ENCODE results near the gene PEX11G. TPM values are rescaled to one million over a fixed set of nuclear protein-coding genes. Genes with fewer than 3 reads are reported as not detected.

Gene PEX11G
- total and polyA plus RNA-seq, 4 experiments from 2014 or later: 0.64 to 1.7 (median 0.68) TPM

DNA sequence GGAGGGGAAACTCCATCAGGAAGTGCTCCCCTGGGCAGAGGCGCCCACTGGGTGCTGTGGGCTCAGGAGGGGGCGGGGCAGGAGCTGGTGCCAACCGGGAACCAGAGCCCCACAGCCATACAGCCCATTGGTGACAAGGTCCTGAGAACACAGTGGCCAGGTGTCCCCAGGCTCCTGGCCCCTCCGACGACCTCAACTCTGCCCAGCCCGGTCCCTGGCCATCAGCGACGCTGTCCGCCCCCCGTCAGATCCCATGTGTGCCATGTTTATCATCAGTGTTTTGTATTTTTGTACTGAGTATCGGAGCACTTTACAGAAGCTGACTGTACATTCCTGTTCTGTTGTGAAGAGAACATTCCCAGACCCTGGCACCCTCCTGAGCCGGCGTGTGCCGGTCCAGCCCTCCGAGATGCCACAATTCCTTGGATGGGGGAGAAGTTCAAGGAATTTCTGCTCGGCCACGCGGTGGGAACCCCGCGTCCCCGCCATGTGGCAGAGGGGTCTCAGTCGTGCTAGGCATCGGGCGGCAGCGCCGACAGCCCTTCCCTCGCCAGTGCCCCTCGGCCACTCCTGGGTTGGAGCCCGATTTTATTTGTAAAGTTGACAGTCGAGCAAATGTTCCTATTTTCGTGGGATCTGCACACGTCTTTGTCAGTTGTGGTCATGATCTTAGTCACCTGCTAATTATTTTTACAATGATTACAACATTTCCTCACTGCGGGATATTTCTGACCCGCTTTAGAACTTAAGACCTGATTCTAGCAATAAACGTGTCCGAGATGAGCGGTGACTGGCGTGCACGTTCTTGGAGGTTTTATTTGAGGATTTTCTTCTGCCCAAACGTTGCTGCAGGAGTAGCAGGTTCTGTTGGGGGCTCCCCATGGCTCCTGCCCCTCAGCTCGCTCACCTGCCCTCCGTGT, 16.9 kb downstream of the PEX11G start:
- Mint-ChIP-seq H3K9me3 (peaks cover 0 to 2% (median 0%) of the 10 kb centered on the region in 8 donors), H3K4me1 (peaks cover 0 to 4% (median under 1%) of the 10 kb centered on the region in 4 donors), H3K27ac (no peak overlapping the region), H3K4me3 (no peak overlapping the region), H3K27me3 (no peaks in the 10 kb centered on the region), H3K36me3 (peaks cover 14% of the 10 kb centered on the region in 2 donors)
- no peaks in the 10 kb centered on the region for H3K27me3 ChIP-seq (ENCODE audit: insufficient read depth, low read length)
- H3K9me3 ChIP-seq (ENCODE audit: control insufficient read depth in 1 of 2, low read length in 2 of 2): no peaks in the 10 kb centered on the region
- POLR2A ChIA-PET (ENCODE audit: partially characterized antibody): interaction anchor here (0.9 kb wide), 1 partner anchor 50 kb away, joined by 3 read pairs; the partner anchor contains the start of gene MCOLN1
- no peaks in the 10 kb centered on the region for H3K4me1 ChIP-seq (ENCODE audit: insufficient read depth, low read length)
- intact Hi-C loops (cut with micrococcal nuclease): no loop called here
- H3K4me3 ChIP-seq (ENCODE audit: low read length in 2 of 2): no peak overlapping the region
- CTCF ChIA-PET (ENCODE audit: partially characterized antibody): no interaction called here
- peaks cover 50% of the 10 kb centered on the region for H3K36me3 ChIP-seq (ENCODE audit: insufficient read depth, low read length)
- DNase-seq: no peak
- H3K27ac ChIP-seq (ENCODE audit: low read depth, low read length): no peak overlapping the region

DNA sequence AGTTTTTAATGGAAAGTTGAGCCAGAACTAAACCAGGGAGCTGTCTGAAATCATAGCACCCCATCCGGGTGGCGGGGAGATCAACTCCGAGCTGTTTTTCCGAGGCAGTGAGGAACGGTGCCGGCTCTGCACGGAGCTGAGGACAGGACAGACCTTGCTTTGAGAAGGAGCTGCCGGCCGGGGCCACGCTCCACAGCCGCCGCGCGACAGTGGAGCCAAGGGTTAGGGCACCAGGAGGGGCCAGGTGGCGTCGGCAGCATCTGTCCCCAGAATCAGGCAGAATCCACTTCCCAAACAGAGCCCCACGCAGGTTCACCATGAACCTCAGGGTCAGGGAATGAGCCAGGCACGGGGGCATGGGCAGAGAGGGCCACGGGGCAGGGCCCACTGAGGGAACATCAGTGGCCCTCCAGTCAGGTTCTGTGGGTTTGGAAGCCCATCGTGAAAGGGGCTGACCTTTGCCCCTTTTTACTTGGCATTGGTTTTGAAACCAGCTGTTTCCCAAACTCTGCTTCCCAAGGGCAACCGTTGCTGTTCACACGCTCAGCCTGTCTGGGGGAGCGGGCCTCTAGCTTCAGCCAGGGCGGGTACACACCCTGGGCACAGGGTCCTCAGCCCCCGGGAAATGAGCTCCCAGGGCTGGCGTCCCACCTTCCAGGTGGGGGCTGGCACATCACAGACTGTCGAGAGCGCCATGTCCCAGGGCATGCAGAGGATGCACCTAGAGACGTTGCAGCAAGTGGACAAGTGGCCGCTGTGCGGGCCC, 18.1 kb downstream of the PEX11G start:
- H3K4me1 Mint-ChIP-seq: peaks cover 0 to 4% (median under 1%) of the 10 kb centered on the region in 4 donors
- H3K4me3 Mint-ChIP-seq: no peak overlapping the region
- POLR2A ChIA-PET (ENCODE audit: partially characterized antibody): interaction anchor here (0.9 kb wide), 1 partner anchor 52 kb away, joined by 3 read pairs; the partner anchor contains the start of gene MCOLN1
- CTCF ChIA-PET (ENCODE audit: partially characterized antibody): no interaction called here
- peaks cover 54% of the 10 kb centered on the region for H3K36me3 ChIP-seq (ENCODE audit: insufficient read depth, low read length)
- H3K27me3 Mint-ChIP-seq: no peaks in the 10 kb centered on the region
- H3K4me3 ChIP-seq (ENCODE audit: low read length in 2 of 2): no peak overlapping the region
- no peaks in the 10 kb centered on the region for H3K27me3 ChIP-seq (ENCODE audit: insufficient read depth, low read length)
- intact Hi-C loops (cut with micrococcal nuclease): no loop called here
- peaks cover 14% of the 10 kb centered on the region in 2 donors for H3K36me3 Mint-ChIP-seq
- no peak for DNase-seq
- peak overlapping the region in 1 of 7 donors; percentile 42 for H3K27ac Mint-ChIP-seq
- no peak overlapping the region for H3K27ac ChIP-seq (ENCODE audit: low read depth, low read length)
- no peaks in the 10 kb centered on the region for H3K9me3 ChIP-seq (ENCODE audit: control insufficient read depth in 1 of 2, low read length in 2 of 2)
- no peaks in the 10 kb centered on the region for H3K4me1 ChIP-seq (ENCODE audit: insufficient read depth, low read length)
- peaks cover 0 to 2% (median 0%) of the 10 kb centered on the region in 8 donors for H3K9me3 Mint-ChIP-seq

DNA sequence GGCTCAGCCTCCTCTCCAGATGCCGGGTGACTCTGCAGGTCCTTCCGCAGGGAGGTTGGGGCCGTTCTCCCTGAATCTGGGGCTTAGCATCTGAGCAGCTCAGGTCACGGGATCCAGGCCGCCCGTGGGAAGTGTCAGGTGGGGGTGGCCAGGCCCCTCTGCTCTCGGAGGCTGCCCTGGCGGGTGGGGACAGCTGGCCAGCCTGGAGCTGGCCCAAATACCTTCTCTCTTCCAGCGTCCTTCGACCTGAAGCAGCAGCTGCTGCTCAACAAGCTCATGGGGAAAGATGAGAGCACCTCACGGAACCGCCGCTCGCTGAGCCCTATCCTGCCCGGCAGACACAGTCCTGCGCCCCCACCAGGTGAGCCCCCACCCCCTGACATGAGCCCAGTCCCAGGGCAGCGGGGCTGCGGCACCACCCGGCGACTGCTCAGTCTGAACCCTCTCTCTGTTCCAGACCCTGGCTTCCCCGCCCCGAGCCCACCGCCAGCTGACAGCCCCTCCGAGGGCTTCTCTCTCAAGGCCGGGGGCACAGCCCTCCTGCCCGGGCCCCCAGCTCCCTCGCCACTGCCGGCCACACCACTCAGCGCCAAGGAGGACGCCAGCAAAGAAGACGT, 19.1 kb downstream of the PEX11G start:
- intact Hi-C loops (cut with micrococcal nuclease): no loop called here
- Histone ChIP-seq H3K9me3 (ENCODE audit: control insufficient read depth in 1 of 2, low read length in 2 of 2) (no peaks in the 10 kb centered on the region), H3K4me1 (ENCODE audit: insufficient read depth, low read length) (no peaks in the 10 kb centered on the region), H3K27ac (ENCODE audit: low read depth, low read length) (no peak overlapping the region), H3K4me3 (ENCODE audit: low read length in 2 of 2) (no peak overlapping the region), H3K27me3 (ENCODE audit: insufficient read depth, low read length) (no peaks in the 10 kb centered on the region), H3K36me3 (ENCODE audit: insufficient read depth, low read length) (peaks cover 64% of the 10 kb centered on the region)
- peaks cover 0 to 4% (median under 1%) of the 10 kb centered on the region in 4 donors for H3K4me1 Mint-ChIP-seq
- ChIA-PET POLR2A (ENCODE audit: partially characterized antibody) (no interaction called here), CTCF (ENCODE audit: partially characterized antibody) (interaction anchor here (1.2 kb wide), 1 partner anchor 27 kb away, joined by 3 read pairs; a partner anchor contains a TSS)
- no peak overlapping the region for H3K4me3 Mint-ChIP-seq
- H3K27me3 Mint-ChIP-seq: no peaks in the 10 kb centered on the region
- peaks cover 0 to 2% (median 0%) of the 10 kb centered on the region in 8 donors for H3K9me3 Mint-ChIP-seq
- H3K36me3 Mint-ChIP-seq: peaks cover 16% of the 10 kb centered on the region in 2 donors
- H3K27ac Mint-ChIP-seq: peak overlapping the region in 1 of 7 donors; percentile 41
- no peak for DNase-seq

DNA sequence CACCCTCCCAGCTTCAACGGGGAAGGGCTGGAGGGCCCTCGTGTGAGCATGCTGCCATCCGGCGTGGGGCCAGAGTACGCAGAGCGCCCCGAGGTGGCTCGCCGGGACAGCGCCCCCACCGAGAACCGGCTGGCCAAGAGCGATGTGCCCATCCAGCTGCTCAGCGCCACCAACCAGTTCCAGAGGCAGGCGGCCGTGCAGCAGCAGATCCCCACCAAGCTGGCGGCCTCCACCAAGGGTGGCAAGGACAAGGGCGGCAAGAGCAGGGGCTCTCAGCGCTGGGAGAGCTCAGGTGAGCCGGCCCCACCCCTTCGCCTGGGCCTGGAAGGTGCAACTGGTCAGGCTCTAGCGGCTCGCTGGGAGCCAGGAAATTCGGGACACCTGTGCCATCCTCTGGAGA, 20.0 kb downstream of the PEX11G start:
- H3K4me1 ChIP-seq (ENCODE audit: insufficient read depth, low read length): no peaks in the 10 kb centered on the region
- no peaks in the 10 kb centered on the region for H3K9me3 ChIP-seq (ENCODE audit: control insufficient read depth in 1 of 2, low read length in 2 of 2)
- no peak overlapping the region for H3K27ac Mint-ChIP-seq
- intact Hi-C loops (cut with micrococcal nuclease): no loop called here
- no peak overlapping the region for H3K4me3 Mint-ChIP-seq
- POLR2A ChIA-PET (ENCODE audit: partially characterized antibody): interaction anchor here (0.8 kb wide), 1 partner anchor 65 kb away, joined by 5 read pairs; no protein-coding TSS in a partner anchor
- H3K36me3 Mint-ChIP-seq: peaks cover 20 to 22% of the 10 kb centered on the region in 2 donors
- peaks cover 70% of the 10 kb centered on the region for H3K36me3 ChIP-seq (ENCODE audit: insufficient read depth, low read length)
- DNase-seq: no peak
- CTCF ChIA-PET (ENCODE audit: partially characterized antibody): interaction anchor here (1.2 kb wide), 1 partner anchor 28 kb away, joined by 3 read pairs; a partner anchor contains a TSS
- peaks cover 0 to 2% (median 0%) of the 10 kb centered on the region in 8 donors for H3K9me3 Mint-ChIP-seq
- H3K27me3 ChIP-seq (ENCODE audit: insufficient read depth, low read length): no peaks in the 10 kb centered on the region
- peaks cover 0 to 4% (median under 1%) of the 10 kb centered on the region in 4 donors for H3K4me1 Mint-ChIP-seq
- no peak overlapping the region for H3K4me3 ChIP-seq (ENCODE audit: low read length in 2 of 2)
- no peak overlapping the region for H3K27ac ChIP-seq (ENCODE audit: low read depth, low read length)
- H3K27me3 Mint-ChIP-seq: no peaks in the 10 kb centered on the region

DNA sequence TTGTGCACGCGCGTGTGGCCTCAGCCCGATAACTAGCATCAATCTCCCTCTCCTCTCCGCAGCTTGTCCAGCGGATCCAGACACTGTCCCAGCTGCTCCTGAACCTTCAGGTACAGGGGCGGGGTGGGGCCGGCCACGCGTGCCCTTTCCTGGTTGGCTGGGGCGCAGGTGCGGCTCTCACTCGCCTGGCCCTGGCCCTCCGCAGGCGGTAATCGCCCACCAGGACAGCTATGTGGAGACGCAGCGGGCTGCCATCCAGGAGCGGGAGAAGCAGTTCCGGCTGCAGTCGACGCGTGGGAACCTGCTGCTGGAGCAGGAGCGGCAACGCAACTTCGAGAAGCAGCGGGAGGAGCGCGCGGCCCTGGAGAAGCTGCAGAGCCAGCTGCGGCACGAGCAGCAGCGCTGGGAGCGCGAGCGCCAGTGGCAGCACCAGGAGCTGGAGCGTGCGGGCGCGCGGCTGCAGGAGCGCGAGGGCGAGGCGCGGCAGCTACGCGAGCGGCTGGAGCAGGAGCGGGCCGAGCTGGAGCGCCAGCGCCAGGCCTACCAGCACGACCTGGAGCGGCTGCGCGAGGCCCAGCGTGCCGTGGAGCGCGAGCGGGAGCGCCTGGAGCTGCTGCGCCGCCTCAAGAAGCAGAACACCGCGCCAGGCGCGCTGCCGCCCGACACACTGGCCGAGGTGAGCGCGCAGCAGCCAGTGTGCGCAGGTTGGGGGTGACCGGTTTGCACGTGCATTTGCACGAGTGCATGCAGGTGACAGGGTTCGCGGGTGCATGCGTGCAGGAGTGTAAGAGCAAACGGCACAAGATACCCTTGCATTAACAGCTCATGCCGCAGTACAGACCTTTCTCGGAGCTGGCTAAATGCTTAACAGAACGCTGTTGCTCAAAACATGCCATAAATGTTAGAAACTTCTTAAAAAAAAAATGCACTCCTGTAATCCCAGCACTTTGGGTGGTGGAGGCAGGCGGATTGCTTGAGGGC, 21.5 kb downstream of the PEX11G start:
- intact Hi-C loops (cut with micrococcal nuclease): no loop called here
- Histone ChIP-seq H3K27me3 (ENCODE audit: insufficient read depth, low read length) (no peaks in the 10 kb centered on the region), H3K27ac (ENCODE audit: low read depth, low read length) (no peak overlapping the region), H3K4me3 (ENCODE audit: low read length in 2 of 2) (no peak overlapping the region), H3K4me1 (ENCODE audit: insufficient read depth, low read length) (no peaks in the 10 kb centered on the region), H3K9me3 (ENCODE audit: control insufficient read depth in 1 of 2, low read length in 2 of 2) (no peaks in the 10 kb centered on the region), H3K36me3 (ENCODE audit: insufficient read depth, low read length) (peaks cover 84% of the 10 kb centered on the region)
- Mint-ChIP-seq H3K4me1 (peaks cover 0 to 4% (median under 1%) of the 10 kb centered on the region in 4 donors), H3K9me3 (peaks cover 0 to 2% (median 0%) of the 10 kb centered on the region in 8 donors), H3K36me3 (peaks cover 24 to 26% of the 10 kb centered on the region in 2 donors), H3K4me3 (no peak overlapping the region), H3K27ac (peak overlapping the region in 1 of 7 donors; percentile 55), H3K27me3 (no peaks in the 10 kb centered on the region)
- ChIA-PET CTCF (ENCODE audit: partially characterized antibody) (no interaction called here), POLR2A (ENCODE audit: partially characterized antibody) (interaction anchor here (1.0 to 1.5 kb wide), 2 partner anchors 9 to 12 kb away, joined by 3 to 4 read pairs; no protein-coding TSS in a partner anchor)
- no peak for DNase-seq

DNA sequence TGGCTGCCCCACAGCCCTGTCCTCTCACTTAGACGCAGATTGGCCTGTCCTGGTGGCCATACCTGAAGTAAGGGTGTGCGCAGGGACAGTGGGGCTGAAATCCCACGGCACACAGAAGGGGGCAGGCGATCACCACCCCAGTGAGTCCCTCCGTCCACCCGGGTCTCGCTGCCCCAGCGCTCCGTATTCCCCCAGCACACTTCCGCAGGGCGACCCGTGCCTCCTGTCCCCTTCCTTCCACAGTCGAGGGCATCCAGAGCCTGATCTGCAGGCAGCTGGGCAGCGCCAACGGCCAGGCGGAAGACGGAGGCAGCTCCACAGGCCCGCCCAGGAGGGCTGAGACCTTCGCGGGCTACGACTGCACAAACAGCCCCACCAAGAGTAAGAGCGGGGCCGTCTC, 25.3 kb downstream of the PEX11G start:
- H3K27me3 ChIP-seq (ENCODE audit: insufficient read depth, low read length): no peaks in the 10 kb centered on the region
- H3K27ac ChIP-seq (ENCODE audit: low read depth, low read length): no peak overlapping the region
- intact Hi-C loops (cut with micrococcal nuclease): no loop called here
- Mint-ChIP-seq H3K9me3 (peaks cover 0 to 2% (median 0%) of the 10 kb centered on the region in 8 donors), H3K4me1 (no peaks in the 10 kb centered on the region), H3K27me3 (no peaks in the 10 kb centered on the region), H3K4me3 (no peak overlapping the region), H3K36me3 (peaks cover 36 to 42% of the 10 kb centered on the region in 2 donors), H3K27ac (no peak overlapping the region)
- no peaks in the 10 kb centered on the region for H3K4me1 ChIP-seq (ENCODE audit: insufficient read depth, low read length)
- H3K4me3 ChIP-seq (ENCODE audit: low read length in 2 of 2): no peak overlapping the region
- POLR2A ChIA-PET (ENCODE audit: partially characterized antibody): no interaction called here
- DNase-seq: no peak
- no peaks in the 10 kb centered on the region for H3K9me3 ChIP-seq (ENCODE audit: control insufficient read depth in 1 of 2, low read length in 2 of 2)
- peaks cover 84% of the 10 kb centered on the region for H3K36me3 ChIP-seq (ENCODE audit: insufficient read depth, low read length)
- CTCF ChIA-PET (ENCODE audit: partially characterized antibody): no interaction called here
